ENCODE data around the gene ZNF195.

DNA sequence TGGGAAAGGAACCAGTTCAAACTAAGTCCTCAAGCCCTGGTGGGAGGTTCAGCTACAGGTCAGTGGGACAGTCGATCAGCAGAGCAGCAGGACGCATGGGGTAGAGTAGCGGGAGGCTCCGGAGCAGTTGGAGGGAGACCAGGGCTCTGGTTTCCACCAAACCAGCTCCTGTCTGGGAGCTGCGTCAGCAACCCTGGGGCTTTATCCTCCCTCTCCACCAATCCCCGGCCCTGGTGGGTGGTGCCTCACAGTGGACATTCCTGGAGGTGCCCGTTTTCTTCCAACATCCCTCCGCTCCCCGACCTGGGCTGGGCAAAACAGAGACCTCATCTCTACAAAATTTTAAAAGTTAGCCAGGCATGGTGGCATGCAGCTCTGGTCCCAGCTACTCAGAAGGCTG, 32.4 kb downstream of the ZNF195 start:
- TF ChIP-seq CTCF (IDR thresholded peaks at IDR 0.05) (no peak), POLR2A (IDR thresholded peaks at IDR 0.05) (no peak)

Data from right lobe of liver (tissue), 4 donors.